ENCODE results near the gene OFD1. TPM values are rescaled to one million over a fixed set of nuclear protein-coding genes. Genes with fewer than 3 reads are reported as not detected.

The OFD1 gene
- total and polyA plus RNA-seq, 2 of the 8 experiments (the other 6 are each of a cell fraction or from before 2014, with no cell fraction given): 8.0 to 23.4 TPM

GRCh38 chrX:13703135-13703534, 31.4 kb upstream of the OFD1 start:
- Histone ChIP-seq H3K4me2 (ENCODE audit: insufficient read depth in 1 of 2, low read depth in 2 of 2, low read length in 2 of 2) (no peak overlapping the region), H3K36me3 (ENCODE audit: control insufficient read depth in 2 of 4, insufficient read depth in 4 of 4, low read length in 3 of 4) (no peaks in the 10 kb centered on the region; a peak in 3 of 8 replicates), H2AFZ (ENCODE audit: low read length) (no peak overlapping the region), H3K23me2 (ENCODE audit: low read depth, low read length) (no peaks in the 10 kb centered on the region), H4K8ac (ENCODE audit: extremely low read depth, insufficient read depth, low read length) (no peak overlapping the region), H3K4me1 (replicated peaks in 1 of 4; ENCODE audit: control insufficient read depth in 3 of 4, insufficient read depth in 4 of 4, low read length in 3 of 4) (peaks cover 0 to 4% (median 2%) of the 10 kb centered on the region in 4 experiments; a peak in 3 of 7 replicates), H4K91ac (replicated peaks; ENCODE audit: insufficient read length, low read length) (no peak overlapping the region), H4K5ac (ENCODE audit: insufficient read length, low read depth, low read length) (no peak overlapping the region), H3K79me2 (ENCODE audit: control insufficient read depth in 1 of 2, insufficient read depth in 2 of 2, low read length in 2 of 2) (peaks cover 0 to 66% of the 10 kb centered on the region in 2 experiments; a peak in 2 of 4 replicates), H3K18ac (ENCODE audit: extremely low read depth, low read length) (no peak overlapping the region), H3K79me1 (ENCODE audit: low read depth, low read length) (peaks cover 6% of the 10 kb centered on the region), H3K23ac (ENCODE audit: insufficient read length) (no peak overlapping the region), H3K4me3 (ENCODE audit: extremely low read depth in 1 of 4, insufficient read depth in 2 of 4, low read depth in 3 of 4, low read length in 4 of 4) (no peak overlapping the region), H2BK120ac (replicated peaks; ENCODE audit: low read depth, low read length) (no peak overlapping the region), H3K27ac (ENCODE audit: low read depth, low read length) (no peak overlapping the region), H3K4ac (replicated peaks; ENCODE audit: insufficient read length, low read depth, low read length) (no peak overlapping the region), H3K27me3 (replicated peaks in 1 of 4; ENCODE audit: control insufficient read depth in 3 of 4, extremely low read depth in 1 of 4, insufficient read depth in 3 of 4, low read length in 3 of 4) (no peaks in the 10 kb centered on the region), H2BK20ac (ENCODE audit: low read length) (no peak overlapping the region), H2BK5ac (ENCODE audit: low read depth, low read length) (no peak overlapping the region), H2BK12ac (ENCODE audit: low read depth, low read length) (no peak overlapping the region), H3K14ac (ENCODE audit: insufficient read length) (no peak overlapping the region), H2AK5ac (ENCODE audit: low read depth, low read length) (no peak overlapping the region), H4K20me1 (replicated peaks in 1 of 2; ENCODE audit: control insufficient read depth in 1 of 2, insufficient read depth in 2 of 2, low read length in 2 of 2) (peaks cover 0 to 9% of the 10 kb centered on the region in 2 experiments), H3K9ac (replicated peaks in 1 of 4; ENCODE audit: extremely low read depth in 1 of 4, low read depth in 3 of 4, low read length in 3 of 4) (no peak overlapping the region), H3K56ac (replicated peaks; ENCODE audit: insufficient read length, low read depth, low read length) (no peak overlapping the region), H2BK15ac (ENCODE audit: low read length) (no peak overlapping the region), H3K9me3 (ENCODE audit: insufficient read depth in 2 of 2, low read depth in 1 of 2, low read length in 1 of 2) (no peaks in the 10 kb centered on the region)
- CTCF ChIA-PET (ENCODE audit: partially characterized antibody): interaction anchor here (1.1 to 1.2 kb wide), 2 partner anchors 57 to 196 kb away, joined by 3 read pairs; no protein-coding TSS in a partner anchor
- WGBS, 2 experiments (ENCODE audit: extremely low coverage in 1 of 2, insufficient coverage in 1 of 2, insufficient read length in 1 of 2, insufficient replicate concordance in 2 of 2, low coverage in 1 of 2, low lambda C conversion rate in 2 of 2, missing lambda C conversion rate in 1 of 2): 87% methylated on average over 3 of the region's 3 CpGs; no CpG with 5 or more reads in 1 of the 2 experiments
- no peak for FAIRE-seq
- no peak for DNase-seq (ENCODE audit: low read depth in 1 of 2, low spot score in 2 of 2)
- POLR2A ChIA-PET (ENCODE audit: partially characterized antibody): interaction anchor here (1.3 kb wide), 1 partner anchor 9 kb away, joined by 4 read pairs; no protein-coding TSS in a partner anchor
- TF ChIP-seq ASH2L (IDR thresholded peaks at IDR 0.05; ENCODE audit: low read length) (no peak), BACH1 (IDR thresholded peaks at IDR 0.05; ENCODE audit: low read length) (no peak), EGR1 (IDR thresholded peaks at IDR 0.05; ENCODE audit: borderline replicate concordance, low read depth, low read length) (no peak), TAF1 (IDR thresholded peaks at IDR 0.05; ENCODE audit: low read depth, low read length) (no peak), EP300 (IDR thresholded peaks at IDR 0.05; ENCODE audit: borderline replicate concordance in 1 of 2, low read depth in 2 of 2, low read length in 2 of 2) (no peak), CTBP2 (IDR thresholded peaks at IDR 0.05; ENCODE audit: borderline replicate concordance, insufficient read depth, insufficient read length, low read length) (no peak), TCF12 (IDR thresholded peaks at IDR 0.05; ENCODE audit: low read depth, low read length) (no peak), JUN (IDR thresholded peaks at IDR 0.05; ENCODE audit: low read depth, low read length) (no peak), SIRT6 (IDR thresholded peaks at IDR 0.05; ENCODE audit: low read length) (no peak), KDM1A (IDR thresholded peaks at IDR 0.05; ENCODE audit: borderline replicate concordance, low read length) (no peak), TAF7 (optimal IDR thresholded peaks at IDR 0.05; ENCODE audit: borderline replicate concordance, low read depth, low read length) (no peak), MAFK (IDR thresholded peaks at IDR 0.05; ENCODE audit: low read depth, low read length) (no peak), POLR2A (IDR thresholded peaks at IDR 0.05; ENCODE audit: control extremely low read depth in 1 of 2, low read depth in 2 of 2, low read length in 2 of 2) (no peak), YY1 (IDR thresholded peaks at IDR 0.05; ENCODE audit: low read depth, low read length) (no peak), CHD1 (IDR thresholded peaks at IDR 0.05; ENCODE audit: low read depth, low read length) (no peak), POU5F1 (IDR thresholded peaks at IDR 0.05; ENCODE audit: low read depth, low read length) (no peak)

All from H1 (cell line).